Effector memory CD4-positive, alpha-beta T cell (primary cell): ENCODE data around the gene TMEM184C.

Experiments used
- DNase-seq, 3 donors: peaks; one replicate each; pipeline ENCODE4 v3.0.0-alpha.2; 2020
- H3K27ac ChIP-seq: 2 replicates; pipeline ENCODE4 v1.7.0; 2013; ENCODE audit warnings: mild to moderate bottlenecking, low read length, moderate library complexity; ENCODE audit not compliant: insufficient read depth, poor library complexity, severe bottlenecking
- H3K27me3 ChIP-seq: replicated peaks from 2 replicates; pipeline ENCODE4 v1.7.0; 2013; ENCODE audit warnings: mild to moderate bottlenecking, low read length; ENCODE audit not compliant: insufficient read depth, control insufficient read depth, poor library complexity, severe bottlenecking
- H3K36me3 ChIP-seq: 2 replicates; pipeline ENCODE4 v1.7.0; 2013; ENCODE audit warnings: mild to moderate bottlenecking, low read length, moderate library complexity; ENCODE audit not compliant: control insufficient read depth, insufficient read depth
- H3K4me1 ChIP-seq: 2 replicates; pipeline ENCODE4 v1.7.0; 2013; ENCODE audit warnings: low read length, mild to moderate bottlenecking; ENCODE audit not compliant: control insufficient read depth, insufficient read depth, poor library complexity, severe bottlenecking
- H3K4me3 ChIP-seq: 2 replicates; pipeline ENCODE4 v1.7.0; 2013; ENCODE audit warnings: low read length, low read depth, mild to moderate bottlenecking; ENCODE audit not compliant: insufficient read depth, poor library complexity, severe bottlenecking
- H3K9me3 ChIP-seq: 2 replicates; pipeline ENCODE4 v1.7.0; 2013; ENCODE audit warnings: mild to moderate bottlenecking, low read length, moderate library complexity; ENCODE audit not compliant: control insufficient read depth

TMEM184C gene

GRCh38 chr4:147583876-147584275 lies 33.3 kb upstream of the TMEM184C start:
- no peaks in the 10 kb centered on the region for H3K9me3 ChIP-seq
- no peak overlapping the region for H3K4me3 ChIP-seq
- H3K36me3 ChIP-seq, result no peaks in the 10 kb centered on the region
- H3K27ac ChIP-seq, result no peak overlapping the region
- no peaks in the 10 kb centered on the region for H3K4me1 ChIP-seq
- H3K27me3 ChIP-seq, result no peaks in the 10 kb centered on the region
- no peak for DNase-seq

DNA sequence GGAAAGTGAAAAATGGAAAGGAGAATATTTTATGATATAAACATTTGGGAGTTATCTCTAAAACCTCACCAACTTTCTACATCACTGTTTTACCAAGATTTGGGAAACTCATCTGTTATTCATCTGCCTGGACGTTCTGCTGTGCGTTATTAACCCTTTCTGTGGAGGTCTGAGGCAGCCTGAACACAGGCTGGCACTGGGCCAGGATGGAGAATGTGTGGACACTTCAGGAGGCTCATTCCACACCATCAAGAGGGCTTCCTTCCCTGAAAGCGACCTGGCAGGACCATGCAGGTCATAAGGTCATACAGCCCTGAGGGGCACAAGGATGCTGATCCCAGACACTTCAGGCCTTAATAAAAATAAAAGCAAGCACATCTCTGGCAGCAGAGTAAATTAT lies 31.2 kb upstream of the TMEM184C start:
- Histone ChIP-seq H3K36me3 (no peaks in the 10 kb centered on the region), H3K4me3 (no peak overlapping the region), H3K27me3 (no peaks in the 10 kb centered on the region), H3K4me1 (no peaks in the 10 kb centered on the region), H3K27ac (no peak overlapping the region), H3K9me3 (no peaks in the 10 kb centered on the region)
- DNase-seq, result no peak

DNA sequence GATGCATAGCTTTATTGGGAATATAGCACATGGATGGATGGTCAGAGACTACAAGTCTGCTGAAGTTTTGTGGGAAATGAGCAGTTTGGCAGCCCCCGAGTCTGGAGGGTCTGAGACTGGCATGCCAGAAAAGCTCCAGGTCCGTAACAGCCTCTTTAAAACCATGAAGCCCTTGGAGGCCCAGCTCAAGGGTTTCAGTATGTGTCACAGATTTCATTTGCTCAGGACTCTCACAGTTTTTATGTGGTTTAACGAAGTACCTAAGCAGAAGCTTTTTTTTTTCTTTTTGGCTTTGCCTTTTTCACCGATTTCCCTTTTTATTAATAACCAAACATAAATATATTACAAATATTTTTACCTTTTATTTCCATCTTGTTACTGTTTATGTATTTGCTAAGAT lies 30.6 kb upstream of the TMEM184C start:
- Histone ChIP-seq H3K4me3 (no peak overlapping the region), H3K27me3 (no peaks in the 10 kb centered on the region), H3K36me3 (no peaks in the 10 kb centered on the region), H3K9me3 (no peaks in the 10 kb centered on the region), H3K4me1 (no peaks in the 10 kb centered on the region), H3K27ac (no peak overlapping the region)
- DNase-seq, result no peak

GRCh38 chr4:147587041-147587440 lies 30.2 kb upstream of the TMEM184C start:
- Histone ChIP-seq H3K27ac (no peak overlapping the region), H3K4me3 (no peak overlapping the region), H3K36me3 (no peaks in the 10 kb centered on the region), H3K4me1 (no peaks in the 10 kb centered on the region), H3K9me3 (no peaks in the 10 kb centered on the region), H3K27me3 (no peaks in the 10 kb centered on the region)
- no peak for DNase-seq

DNA sequence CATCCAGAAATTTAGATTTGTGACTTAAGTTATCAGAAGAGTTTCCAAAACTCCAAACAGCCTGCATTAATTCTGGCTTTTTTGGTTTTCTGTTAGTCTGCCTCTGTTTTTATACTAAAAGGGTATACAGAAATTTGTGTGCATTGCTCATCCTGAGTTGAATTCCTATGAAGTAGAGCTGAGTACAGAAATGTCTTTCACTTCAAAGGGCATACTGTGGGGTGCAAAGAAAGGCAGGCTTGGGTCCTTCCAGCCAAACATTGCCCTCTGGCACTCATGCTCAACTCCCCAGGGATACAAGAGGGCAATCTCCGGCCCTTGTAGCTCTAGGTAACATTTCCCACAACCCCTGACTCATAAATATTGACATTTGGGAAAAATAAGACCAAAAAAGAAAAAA lies 27.6 kb upstream of the TMEM184C start:
- Histone ChIP-seq H3K9me3 (no peaks in the 10 kb centered on the region), H3K4me3 (no peak overlapping the region), H3K4me1 (no peaks in the 10 kb centered on the region), H3K27me3 (no peaks in the 10 kb centered on the region), H3K27ac (no peak overlapping the region), H3K36me3 (no peaks in the 10 kb centered on the region)
- DNase-seq, result no peak

GRCh38 chr4:147590249-147590920 lies 26.8 kb upstream of the TMEM184C start:
- Histone ChIP-seq H3K27ac (no peak overlapping the region), H3K9me3 (no peaks in the 10 kb centered on the region), H3K4me1 (no peaks in the 10 kb centered on the region), H3K27me3 (no peaks in the 10 kb centered on the region), H3K36me3 (no peaks in the 10 kb centered on the region), H3K4me3 (no peak overlapping the region)
- no peak for DNase-seq

- H3K4me1 ChIP-seq, result no peaks in the 10 kb centered on the region
- H3K27me3 ChIP-seq, result no peaks in the 10 kb centered on the region
- no peak overlapping the region for H3K4me3 ChIP-seq
- H3K9me3 ChIP-seq, result no peaks in the 10 kb centered on the region
- no peak overlapping the region for H3K27ac ChIP-seq
- DNase-seq, result no peak
- H3K36me3 ChIP-seq, result no peaks in the 10 kb centered on the region
Observed at GRCh38 chr4:147591106-147591505, 26.1 kb upstream of the TMEM184C start.

DNA sequence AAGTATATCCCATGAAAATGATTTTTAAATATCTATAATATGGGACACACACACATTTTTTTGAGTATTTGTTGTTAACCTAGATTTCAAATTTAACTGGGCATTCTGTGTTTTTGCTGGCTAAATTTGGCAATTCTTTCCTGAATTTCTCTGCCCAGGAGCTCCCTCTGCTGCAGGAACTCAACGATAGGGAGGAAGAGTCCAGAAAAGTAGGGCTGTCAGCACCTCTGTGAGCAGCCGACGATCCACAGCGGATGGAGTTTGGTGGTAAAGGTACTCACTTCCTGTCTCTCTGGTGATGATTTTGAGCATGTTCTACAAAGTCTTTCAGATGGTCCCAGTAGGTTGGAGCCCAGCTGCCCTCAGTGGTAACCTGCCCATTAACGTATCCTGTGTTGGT lies 23.1 kb upstream of the TMEM184C start:
- Histone ChIP-seq H3K27me3 (no peaks in the 10 kb centered on the region), H3K4me3 (no peak overlapping the region), H3K27ac (no peak overlapping the region), H3K4me1 (no peaks in the 10 kb centered on the region), H3K9me3 (no peaks in the 10 kb centered on the region), H3K36me3 (no peaks in the 10 kb centered on the region)
- DNase-seq, result no peak

DNA sequence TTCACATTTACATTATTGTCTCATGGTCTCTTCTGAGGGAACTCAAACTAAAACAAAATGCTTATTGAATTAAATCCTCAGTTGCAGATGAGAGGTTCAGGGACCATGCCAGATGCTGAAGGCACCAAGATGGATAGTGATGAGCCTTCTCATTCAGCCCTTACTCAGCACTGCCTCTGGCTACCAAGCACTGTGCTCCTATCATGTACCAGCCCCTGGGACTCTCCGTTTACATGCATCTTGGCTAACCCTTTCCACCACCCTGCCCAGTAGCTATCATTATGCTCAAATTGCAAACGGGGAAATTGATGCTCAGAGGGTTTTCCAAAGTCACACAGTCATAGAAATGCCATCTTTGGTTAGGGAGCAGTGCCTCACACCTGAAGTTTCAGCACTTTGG lies 22.6 kb upstream of the TMEM184C start:
- DNase-seq, result no peak
- H3K9me3 ChIP-seq, result no peaks in the 10 kb centered on the region
- H3K4me1 ChIP-seq, result no peaks in the 10 kb centered on the region
- H3K27ac ChIP-seq, result no peak overlapping the region
- H3K27me3 ChIP-seq, result no peaks in the 10 kb centered on the region
- no peak overlapping the region for H3K4me3 ChIP-seq
- H3K36me3 ChIP-seq, result no peaks in the 10 kb centered on the region

DNA sequence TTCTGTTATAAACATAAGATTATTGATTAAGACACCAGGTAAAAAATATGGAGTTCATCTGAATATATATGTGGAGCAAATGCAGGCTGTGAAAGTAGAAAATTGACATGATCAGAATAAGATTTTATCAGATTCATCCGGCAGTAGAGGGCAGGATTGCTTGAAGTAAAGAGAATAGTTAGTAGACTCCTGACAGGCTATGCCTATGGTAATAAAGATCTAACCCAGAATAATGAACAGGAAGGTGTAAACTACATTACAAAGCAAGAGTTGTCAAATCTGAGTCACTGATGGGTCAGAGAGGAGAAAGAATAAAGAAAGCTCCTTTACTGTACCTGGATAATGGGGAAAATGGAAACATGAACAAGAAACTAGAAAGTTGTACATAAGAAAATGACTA lies 20.8 kb upstream of the TMEM184C start:
- no peak for DNase-seq
- H3K27ac ChIP-seq, result no peak overlapping the region

More for the DNA sequence above, 20.8 kb upstream of the TMEM184C start:
- no peak overlapping the region for H3K4me3 ChIP-seq
- no peaks in the 10 kb centered on the region for H3K36me3 ChIP-seq
- no peaks in the 10 kb centered on the region for H3K27me3 ChIP-seq
- H3K9me3 ChIP-seq, result no peaks in the 10 kb centered on the region
- no peaks in the 10 kb centered on the region for H3K4me1 ChIP-seq
